Coronary artery (tissue), 2 donors: ENCODE data around the gene ZFYVE1.

ENCODE experiments used
- DNase-seq: peaks from one replicate; pipeline ENCODE4 v3.0.0-alpha.2; 2017; ENCODE audit warnings: low spot score
- H3K27ac ChIP-seq, 2 donors: fragments of 200-600 bp; sonication (generic); one replicate each; pipeline ENCODE4 v1.5.1; 2016 to 2019
- H3K4me3 ChIP-seq: fragments of 200-600 bp; sonication (generic); 2 replicates; pipeline ENCODE4 v1.5.1; 2016; ENCODE audit warnings: mild to moderate bottlenecking, moderate library complexity
- CTCF ChIP-seq: fragments of 200-600 bp; sonication (generic); IDR thresholded peaks from one replicate; pipeline ENCODE4 v1.5.1; 2019; ENCODE audit warnings: antibody characterized with exemption

ZFYVE1 gene

GRCh38 chr14:73000073-73000472, 26.8 kb downstream of the ZFYVE1 start:
- DNase-seq, result no peak
- no peak overlapping the region for H3K27ac ChIP-seq
- no peak for TF ChIP-seq CTCF
- H3K4me3 ChIP-seq, result no peak overlapping the region

- DNase-seq, result no peak
- Histone ChIP-seq H3K4me3 (no peak overlapping the region), H3K27ac (no peak overlapping the region)
- no peak for TF ChIP-seq CTCF
Measured at GRCh38 chr14:72999316-72999715, 27.6 kb downstream of the ZFYVE1 start.

- no peak overlapping the region for H3K27ac ChIP-seq
- H3K4me3 ChIP-seq, result no peak overlapping the region
- no peak for DNase-seq
- TF ChIP-seq CTCF, result no peak
Measured at GRCh38 chr14:72998252-72998903, 28.5 kb downstream of the ZFYVE1 start.

- H3K4me3 ChIP-seq, result no peak overlapping the region
- no peak overlapping the region for H3K27ac ChIP-seq
- TF ChIP-seq CTCF, result no peak
- DNase-seq, result no peak
Measured at GRCh38 chr14:72996916-72997315, 30.0 kb downstream of the ZFYVE1 start.

- no peak for DNase-seq
- Histone ChIP-seq H3K4me3 (no peak overlapping the region), H3K27ac (no peak overlapping the region)
- TF ChIP-seq CTCF, result no peak
Measured at GRCh38 chr14:72990171-72990570, 36.7 kb downstream of the ZFYVE1 start.

GRCh38 chr14:72986857-72987256, 40.0 kb downstream of the ZFYVE1 start:
- no peak for DNase-seq
- TF ChIP-seq CTCF, result no peak

GRCh38 chr14:72986214-72986613, 40.7 kb downstream of the ZFYVE1 start:
- no peak for TF ChIP-seq CTCF
- H3K4me3 ChIP-seq, result no peak overlapping the region
- DNase-seq, result no peak
- H3K27ac ChIP-seq, result no peak overlapping the region

More at GRCh38 chr14:72986857-72987256, 40.0 kb downstream of the ZFYVE1 start:
- Histone ChIP-seq H3K4me3 (no peak overlapping the region), H3K27ac (no peak overlapping the region)
